ENCODE data around the gene PRIM2.
"Not testable (repeated sequence)": the region's sequence is repeated elsewhere in the genome, so short reads cannot be mapped to it uniquely, and the experiment has no call there.

The PRIM2 gene

DNA sequence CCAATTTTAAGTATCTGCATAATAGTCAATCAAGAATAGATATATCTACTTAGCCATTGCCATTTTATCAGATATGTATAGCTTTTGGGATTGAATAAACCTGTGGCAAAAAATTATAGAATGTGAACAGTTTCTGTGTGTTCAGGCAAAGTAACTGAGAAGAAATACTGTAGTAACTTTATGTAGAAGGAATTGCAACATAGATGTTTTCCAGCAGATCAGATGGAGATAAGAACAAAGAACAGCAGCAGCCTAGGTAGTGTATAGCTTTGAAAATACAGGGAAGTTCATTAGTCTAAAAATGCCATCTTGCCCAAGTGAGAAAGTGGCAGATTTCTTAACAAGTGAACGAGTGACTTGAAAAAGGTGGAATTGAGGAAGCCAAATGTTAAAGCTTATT is 197.7 kb downstream of the PRIM2 start:
- DNase-seq = not testable (repeated sequence)

DNA sequence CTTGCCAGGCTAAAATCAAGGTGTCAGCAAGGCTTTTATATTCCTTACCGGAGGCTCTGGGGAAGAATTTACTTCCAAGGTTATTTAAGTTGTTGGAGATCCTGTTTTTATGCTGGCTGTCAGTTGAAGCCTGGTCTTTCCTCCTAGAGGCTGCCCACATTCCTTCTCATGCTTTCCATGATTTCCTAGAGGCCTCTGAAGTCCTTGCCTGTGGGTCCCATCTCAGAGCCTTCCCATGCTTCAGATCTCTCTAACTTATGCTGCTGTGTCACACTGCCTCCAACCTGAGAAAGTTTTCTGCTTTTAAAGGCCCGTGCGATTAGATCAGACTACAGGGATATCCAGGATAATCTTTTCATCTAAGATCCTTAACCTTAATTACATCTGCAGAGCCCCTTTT is 198.4 kb downstream of the PRIM2 start:
- not testable (repeated sequence) for DNase-seq

DNA sequence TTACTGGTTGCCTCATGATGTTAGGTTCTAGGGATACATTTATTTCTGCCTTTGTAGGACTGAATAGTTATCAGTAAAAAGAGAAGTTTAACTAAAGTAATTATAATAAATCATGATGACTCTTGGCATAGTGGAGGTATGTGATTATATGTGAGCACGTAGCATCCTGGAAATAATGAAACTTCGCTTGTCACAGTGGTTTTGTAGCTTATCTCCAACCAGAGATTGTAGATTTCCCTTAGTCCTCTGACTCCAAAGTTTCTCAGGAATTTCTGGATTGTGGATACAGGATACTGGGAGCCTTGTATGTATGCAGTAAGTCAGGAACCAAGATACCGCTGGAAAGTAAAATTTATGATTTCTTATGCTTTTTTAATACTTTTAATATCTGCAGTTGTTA is 199.3 kb downstream of the PRIM2 start:
- DNase-seq = not testable (repeated sequence)

DNA sequence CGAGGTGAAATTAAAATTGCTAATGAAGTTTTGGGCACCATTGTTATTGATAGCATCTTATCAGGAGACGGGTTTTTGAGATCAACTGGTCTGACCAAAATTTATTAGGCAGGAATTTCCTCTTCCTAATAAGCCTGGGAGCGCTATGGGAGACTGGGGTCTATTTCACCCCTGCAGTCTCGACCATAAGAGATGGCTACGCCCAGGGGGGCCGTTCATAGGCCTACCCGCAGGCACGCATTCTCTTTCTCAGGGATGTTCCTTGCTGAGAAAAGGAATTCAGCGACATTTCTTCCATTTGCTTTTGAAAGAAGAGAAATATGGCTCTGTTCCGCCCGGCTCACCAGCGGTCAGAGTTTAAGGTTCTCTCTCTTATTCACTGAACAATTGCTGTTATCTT is 201.8 kb downstream of the PRIM2 start:
- not testable (repeated sequence) for DNase-seq

DNA sequence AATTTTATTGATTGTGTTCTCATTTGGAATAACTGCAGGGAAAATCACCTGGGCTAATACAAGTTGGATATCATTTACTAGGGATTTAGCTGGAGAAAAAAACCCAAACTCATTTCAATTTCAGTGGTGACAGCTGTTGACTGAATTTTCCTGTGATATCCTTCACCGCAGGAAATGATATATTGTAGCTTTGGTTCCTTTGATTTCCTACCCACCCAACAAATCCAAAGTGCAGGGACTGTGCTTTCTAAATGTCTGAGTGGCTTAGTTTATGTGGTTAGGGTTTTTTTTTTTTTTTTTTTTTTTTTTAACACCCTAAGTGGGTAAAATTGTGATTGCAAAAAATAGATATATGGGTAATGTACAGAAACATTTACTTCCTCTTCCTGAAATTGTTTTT is 203.7 kb downstream of the PRIM2 start:
- not testable (repeated sequence) for DNase-seq

DNA sequence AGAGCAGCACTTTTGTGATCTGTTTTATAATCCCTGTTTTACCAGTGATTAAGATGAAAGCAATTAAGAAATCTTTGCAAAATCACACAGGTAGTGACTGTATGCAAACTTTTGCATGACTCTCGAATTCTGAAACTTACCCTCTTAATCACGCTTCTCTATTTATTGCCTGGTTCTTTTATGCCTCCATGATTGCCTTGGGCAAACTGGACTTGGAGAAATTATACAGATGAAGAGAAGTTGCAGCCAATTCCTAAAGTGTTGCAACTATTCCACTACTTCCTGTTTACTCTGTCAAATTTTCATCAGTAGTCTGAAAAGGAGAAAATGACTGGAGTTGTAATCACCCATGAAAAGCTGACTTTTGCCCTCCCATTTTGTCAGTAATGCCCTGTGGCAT is 205.8 kb downstream of the PRIM2 start:
- peak; percentile 10 to 13 for DNase-seq

DNA sequence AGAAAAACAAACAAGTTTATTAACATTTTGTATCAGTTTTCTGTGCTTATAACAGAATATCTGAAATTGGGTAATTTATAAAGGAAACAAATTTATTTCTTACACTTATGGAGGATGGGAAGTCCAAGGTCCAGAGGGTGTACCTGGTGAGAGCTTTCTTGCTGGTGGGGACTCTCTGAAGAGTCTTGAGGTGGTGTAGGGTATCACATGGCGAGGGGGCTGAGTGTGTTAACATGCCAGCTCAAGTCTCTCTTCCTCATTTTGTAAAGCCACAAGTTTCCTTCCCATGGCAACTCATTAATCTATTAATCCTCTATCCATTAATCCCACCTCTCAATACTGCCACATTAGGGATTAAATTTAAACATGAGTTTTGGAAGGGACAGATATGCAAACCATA is 212.3 kb downstream of the PRIM2 start:
- not testable (repeated sequence) for DNase-seq

DNA sequence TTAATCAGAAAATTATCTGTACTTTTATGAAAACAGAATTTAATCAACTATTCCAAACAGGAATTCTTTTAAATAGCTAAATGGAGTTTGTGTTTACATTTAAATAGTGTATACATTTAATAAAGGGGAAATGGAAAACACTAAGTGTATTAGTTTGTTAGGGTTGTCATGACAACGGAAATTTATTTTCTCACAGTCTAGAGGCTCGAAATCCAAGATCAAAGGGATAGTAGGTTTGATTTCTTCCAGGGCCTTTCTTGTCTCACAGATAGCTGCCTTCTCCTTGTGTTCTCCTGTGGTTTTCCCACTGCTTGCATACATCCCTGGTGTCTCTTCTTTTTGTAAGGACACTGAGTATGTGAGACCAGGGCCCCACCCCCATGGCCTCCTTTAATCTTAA is 215.2 kb downstream of the PRIM2 start:
- not testable (repeated sequence) for DNase-seq

DNA sequence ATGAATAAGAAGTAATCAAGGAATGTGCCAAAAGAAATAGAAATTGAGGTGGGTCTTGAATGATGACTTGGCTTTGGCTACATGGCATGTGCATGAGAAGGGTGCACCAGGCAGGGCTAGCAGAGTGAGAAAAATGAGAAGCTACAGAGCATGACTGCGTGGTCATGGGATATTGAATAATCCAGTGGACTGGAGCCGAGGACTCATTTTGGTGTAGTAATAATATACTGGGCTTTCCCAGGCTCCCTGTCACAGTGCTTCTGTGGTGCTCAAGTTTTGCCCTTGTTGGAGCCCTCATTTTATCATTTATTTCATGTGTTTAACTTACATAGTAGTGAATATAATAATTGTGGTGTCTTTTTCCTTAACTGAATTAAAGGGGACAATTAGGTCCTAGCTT is 217.7 kb downstream of the PRIM2 start:
- DNase-seq = peak; percentile 39 to 57

DNA sequence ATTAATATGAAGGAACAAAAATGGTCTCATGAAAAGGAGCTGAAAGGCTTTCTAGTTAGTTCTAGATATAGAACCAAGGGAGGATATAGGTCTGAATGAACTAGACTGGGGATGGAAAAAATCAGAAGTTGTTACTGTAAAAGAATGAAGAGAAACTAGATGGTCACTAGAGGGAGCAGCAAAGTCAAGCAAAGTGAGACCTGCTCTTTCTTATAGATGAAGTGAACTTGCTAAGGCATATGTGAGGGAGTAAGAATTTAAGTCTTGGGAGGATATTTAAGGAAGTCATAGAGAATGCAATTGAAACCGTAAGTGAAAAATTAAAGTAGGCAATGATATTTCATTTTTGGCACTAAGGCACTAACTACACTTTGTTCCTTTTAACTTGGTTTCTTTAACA is 218.6 kb downstream of the PRIM2 start:
- peak; percentile 56 for DNase-seq

DNA sequence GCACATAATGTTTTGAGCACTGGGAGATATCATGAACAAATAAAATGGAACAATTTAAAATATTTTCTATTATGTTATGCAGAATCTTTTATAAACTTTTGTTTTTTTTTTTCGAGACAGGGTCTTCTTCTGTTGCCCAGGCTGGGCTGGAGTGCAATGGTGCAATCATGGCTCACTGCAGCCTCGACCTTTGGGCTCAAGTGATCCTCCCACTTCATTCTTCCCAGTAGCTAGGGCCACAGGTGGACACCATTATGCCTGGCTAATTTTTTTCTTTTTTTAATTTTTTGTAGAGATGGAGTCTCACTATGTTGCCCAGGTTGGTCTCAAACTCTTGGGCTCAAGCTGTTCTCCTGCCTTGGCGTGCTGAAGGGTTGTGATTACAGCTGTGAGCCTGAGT is 220.5 kb downstream of the PRIM2 start:
- DNase-seq = not testable (repeated sequence)

DNA sequence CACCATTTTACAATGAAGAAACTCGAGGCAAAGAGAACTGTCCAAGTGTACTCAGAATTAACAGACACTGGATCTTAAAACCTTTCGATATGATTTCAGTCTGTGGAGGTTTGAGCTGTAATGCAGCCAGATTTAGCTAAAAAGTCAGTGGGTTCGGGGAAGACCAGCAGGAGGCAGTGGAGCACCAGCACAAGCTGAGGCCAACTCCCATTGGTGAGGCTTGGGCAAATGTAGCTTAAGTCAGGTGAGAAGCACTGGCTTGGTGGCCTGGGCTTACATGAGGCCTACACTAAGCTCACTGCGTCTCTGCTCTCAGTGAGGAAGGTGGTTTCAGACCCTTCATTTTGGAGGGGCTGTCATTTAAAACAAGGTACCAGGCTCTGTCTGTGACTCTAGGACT is 234.5 kb downstream of the PRIM2 start:
- not testable (repeated sequence) for DNase-seq

DNA sequence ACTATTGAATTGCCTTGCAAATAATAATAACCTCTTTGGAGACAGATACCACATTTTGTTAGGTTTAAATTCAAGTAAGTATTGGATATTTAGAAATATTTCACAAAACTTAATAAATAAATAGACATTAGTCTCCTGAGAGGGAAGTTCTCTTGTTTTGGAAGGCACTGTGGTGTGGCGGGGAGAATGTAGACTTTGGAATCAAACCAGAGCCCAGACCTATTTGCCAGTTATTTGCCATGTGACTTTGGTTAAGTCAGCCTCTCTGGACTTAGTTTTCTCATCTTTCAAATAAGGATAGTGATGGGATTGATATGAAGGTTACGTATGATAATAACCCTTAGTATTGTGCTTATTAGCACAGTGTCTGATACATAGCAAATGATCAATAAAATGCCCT is 240.4 kb downstream of the PRIM2 start:
- DNase-seq = not testable (repeated sequence)

DNA sequence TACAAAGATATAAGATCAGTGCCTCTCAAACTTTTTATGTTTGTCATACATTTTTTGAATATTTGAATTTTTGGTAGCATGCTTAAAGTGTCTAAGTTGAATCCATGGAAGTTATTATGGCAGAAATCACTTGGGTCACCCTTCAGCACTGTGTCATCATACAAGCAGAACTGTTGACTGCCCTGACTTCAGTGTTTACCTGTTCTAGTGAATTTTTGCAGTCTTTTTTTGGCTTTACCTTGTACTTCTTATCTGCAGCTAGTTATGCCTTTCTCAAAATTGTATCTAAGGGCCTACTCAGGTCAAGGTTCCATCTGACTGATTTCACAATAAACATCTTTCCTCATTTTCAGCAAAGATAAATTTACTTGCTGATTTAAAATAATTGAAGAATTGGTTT is 241.7 kb downstream of the PRIM2 start:
- DNase-seq = not testable (repeated sequence)

DNA sequence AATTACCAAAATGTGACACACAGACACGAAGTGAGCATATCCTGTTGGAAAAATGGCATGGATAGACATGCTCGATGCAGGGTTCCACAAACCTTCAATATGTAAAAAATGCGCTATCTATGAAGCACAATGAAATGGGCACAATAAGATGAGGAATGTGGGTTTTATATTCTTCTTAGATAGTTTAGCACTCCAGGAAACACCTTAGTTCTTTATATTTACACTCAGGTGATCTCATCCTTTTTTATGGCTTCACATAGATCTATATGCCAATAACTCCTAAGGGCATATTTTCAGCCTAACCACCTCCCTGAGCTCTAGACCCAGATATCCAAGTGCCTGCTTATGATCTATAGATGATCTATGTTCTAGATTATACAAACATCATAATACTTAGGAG is 244.8 kb downstream of the PRIM2 start:
- not testable (repeated sequence) for DNase-seq

DNA sequence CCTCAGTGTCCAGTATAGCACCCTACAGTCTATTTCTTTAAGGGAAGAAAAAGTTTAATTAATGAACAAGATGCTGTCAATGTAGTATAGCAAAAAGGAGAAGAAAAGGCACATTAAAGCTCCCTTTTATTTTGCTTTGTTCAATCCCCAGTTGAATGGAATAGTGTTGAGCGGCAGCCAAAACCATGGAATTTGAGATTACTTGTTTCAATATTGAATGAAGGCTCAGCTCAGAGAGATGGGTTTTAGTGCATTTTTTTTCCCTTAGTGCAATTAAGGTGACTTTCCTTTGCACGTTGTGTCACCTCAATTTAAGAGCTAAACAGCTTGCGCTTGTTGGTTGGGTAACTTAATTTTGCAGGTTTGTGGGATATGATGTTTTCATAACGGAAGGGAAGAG is 254.7 kb downstream of the PRIM2 start:
- not testable (repeated sequence) for DNase-seq

DNA sequence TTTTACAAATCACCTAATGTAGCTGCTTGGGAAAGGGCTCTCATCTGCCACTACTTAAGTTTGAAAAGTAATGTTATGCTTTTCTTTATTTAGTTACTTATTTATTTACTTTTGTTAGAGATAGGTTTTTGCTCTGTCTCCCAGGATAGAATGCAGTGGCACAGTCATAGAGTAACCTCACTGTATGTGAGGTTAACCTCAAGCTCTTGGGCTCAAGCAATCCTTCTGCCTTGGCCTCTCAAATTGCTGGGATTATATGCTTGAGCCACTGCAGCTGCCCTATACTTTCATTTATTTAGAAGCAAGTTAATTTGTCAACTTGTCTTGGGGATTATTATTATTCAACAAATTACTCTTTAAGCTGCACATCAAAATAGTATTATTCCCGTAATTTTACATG is 255.4 kb downstream of the PRIM2 start:
- DNase-seq = not testable (repeated sequence)

DNA sequence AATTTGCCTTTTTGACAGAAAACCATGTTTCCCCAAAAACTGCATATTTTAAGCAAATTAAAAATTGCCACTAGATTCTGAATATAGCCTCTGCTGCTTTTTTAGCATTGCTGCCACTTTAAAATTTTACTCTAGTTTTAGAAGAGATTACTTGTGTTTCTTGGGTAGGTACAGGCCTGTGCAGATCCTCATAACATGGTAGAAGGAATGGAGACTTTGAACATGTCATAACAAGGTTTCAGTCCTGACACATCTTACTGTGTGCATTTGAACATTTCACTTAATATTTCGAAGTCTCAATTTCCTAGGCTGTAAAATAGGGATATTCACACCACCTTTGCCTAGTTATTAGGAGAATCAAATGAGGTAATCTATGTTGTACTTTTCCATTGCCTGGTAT is 259.6 kb downstream of the PRIM2 start:
- not testable (repeated sequence) for DNase-seq

DNA sequence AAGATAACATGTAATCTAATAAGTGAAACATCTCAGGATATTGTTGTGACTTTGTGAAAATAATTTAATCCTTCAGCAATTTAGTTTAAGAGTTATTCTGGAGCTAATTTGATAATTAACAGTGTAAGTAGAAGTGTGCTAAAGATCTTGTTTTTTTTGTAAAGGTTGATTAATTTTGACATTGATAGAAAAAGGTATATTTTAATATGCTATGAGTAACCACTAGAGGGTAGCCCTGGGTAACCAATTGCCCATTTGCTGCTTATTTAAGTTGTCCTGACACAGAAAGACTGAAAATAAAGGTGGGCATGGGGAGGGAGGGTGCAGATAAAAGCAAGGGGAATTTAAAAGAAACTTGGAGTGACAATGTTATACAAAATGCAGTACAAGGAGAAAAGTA is 262.1 kb downstream of the PRIM2 start:
- DNase-seq = not testable (repeated sequence)

DNA sequence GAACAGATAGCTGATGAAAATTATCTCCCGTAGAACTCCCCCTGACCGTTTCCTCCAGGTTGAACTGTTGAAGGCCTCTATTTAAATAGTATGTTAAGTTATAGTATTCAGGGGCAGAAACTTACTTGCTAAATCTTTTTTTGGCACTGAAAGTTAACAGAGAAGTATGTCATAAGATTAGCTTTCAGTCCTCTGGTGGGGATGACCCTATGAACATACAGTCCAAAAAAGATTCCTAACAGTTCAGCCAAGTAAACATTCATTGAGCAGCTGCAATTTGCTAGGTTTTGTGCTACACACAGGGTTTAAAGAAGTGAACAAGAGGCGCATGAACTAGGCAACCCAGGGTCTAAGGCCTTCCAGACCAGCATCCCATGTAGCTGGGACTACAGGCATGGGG is 264.2 kb downstream of the PRIM2 start:
- not testable (repeated sequence) for DNase-seq

DNA sequence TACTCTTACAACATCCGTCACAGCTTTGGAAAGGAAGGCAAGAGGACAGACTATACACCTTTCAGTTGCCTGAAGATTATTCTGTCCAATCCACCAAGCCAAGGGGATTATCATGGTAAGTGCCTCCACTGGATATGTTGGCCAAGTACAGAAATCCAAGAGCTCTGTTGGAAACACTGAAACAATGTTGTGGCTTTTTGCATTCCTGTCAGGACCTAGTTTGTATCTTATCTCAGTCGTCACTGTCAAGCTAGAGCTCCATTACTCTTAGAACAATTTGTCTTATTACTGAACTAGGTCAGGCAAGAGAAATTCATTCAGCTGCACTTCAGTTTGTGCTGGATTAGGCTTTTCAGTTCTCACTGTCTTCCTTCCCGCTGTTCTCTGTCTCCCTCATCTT is 283.7 kb downstream of the PRIM2 start:
- DNase-seq = not testable (repeated sequence)

DNA sequence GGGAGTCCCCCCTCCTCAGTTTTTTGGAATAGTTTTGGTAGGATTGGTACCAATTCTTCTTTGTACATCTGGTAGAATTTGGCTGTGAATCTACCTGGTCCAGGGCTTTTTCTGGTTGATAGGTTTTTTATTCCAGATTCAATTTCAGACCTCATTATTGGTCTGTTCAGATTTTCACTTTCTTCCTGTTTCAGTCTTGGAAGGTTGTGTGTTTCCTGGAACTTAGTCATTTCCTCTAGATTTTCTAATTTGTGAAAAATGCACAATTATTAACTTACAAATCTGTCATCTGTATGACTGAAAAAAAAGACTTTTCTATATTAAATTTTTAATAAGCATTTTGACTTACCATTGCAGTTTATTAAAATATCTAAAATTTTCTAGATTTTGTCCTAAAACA is 287.9 kb downstream of the PRIM2 start:
- not testable (repeated sequence) for DNase-seq

DNA sequence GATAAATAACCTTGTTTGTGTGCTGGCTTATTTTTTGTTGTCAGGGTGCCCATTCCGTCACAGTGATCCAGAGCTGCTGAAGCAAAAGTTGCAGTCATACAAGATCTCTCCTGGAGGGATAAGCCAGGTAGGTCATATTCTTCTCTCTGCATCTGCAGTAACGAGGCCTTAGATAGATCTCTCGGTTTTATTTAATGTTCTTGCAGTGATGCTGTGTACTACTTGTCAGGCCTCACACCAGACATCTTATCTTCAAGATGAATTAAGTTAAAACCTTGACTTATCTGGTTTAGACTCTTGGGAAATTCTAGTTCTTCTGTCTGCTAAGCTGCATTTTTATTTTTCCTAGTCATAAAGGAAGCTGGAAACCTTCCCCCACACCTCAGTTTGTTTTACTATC is 288.9 kb downstream of the PRIM2 start:
- DNase-seq = not testable (repeated sequence)

DNA sequence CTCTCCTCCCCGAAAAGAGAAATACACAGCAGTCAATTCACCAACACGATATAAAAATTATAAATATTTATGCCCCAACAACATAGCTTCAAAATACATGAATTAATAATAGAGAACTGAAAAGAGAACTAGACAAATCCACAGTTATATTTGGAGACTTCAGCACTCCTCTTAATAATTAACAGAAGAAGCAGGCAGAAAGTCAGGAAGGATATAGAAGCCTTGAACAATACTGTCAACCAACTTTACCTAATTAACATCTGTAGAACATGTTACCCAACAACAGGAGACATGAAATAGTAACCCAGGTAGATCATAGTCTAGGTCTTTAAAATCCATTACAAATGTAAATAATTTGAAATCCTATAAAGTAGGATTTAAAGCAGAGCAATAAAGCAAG is 293.2 kb downstream of the PRIM2 start:
- DNase-seq = not testable (repeated sequence)

DNA sequence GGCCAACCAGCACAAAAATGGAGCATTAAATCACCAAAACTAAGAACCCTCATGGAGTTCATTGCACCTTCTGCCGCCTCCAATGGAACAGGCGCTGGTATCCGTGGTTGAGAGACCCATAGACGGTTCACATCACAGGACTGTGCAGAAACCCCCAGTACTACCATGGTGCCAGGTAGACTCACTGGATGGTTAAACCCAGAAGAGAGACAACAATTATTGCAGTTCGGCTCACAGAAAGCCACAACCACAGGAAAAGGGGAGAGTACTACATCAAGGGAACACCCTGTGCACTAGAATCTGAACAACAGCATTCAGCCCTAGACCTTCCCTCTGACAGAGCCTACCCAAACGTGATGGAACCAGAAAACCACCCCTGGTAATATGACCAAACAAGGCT is 301.5 kb downstream of the PRIM2 start:
- not testable (repeated sequence) for DNase-seq

DNA sequence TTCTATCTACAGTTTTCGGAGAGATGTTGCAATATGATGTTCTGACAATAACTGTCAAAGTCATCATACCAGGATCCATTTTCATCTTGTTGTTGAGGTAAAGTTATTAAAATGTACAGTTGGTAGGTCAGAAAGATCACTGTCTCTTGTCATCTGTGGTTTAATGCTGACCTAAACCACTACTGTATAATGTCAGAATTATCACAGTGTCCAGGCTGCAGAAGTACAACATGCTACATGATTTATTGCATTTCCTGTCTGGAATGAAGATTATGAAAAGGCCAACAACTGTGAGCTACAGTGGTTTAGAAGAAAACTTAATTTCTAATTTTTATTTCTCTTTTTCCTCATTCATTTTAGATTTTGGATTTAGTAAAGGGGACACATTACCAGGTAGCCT is 314.3 kb downstream of the PRIM2 start:
- not testable (repeated sequence) for DNase-seq

Data from inflammatory macrophage (primary cell).